T-helper 1 cell treated with Interleukin-12 subunit alpha and Interleukin-12 subunit beta and Interleukin-4 antibody, amounts not matched to agents 30 ng/mL and 1 ng/mL, for 36 hours (primary cell): ENCODE data around the gene BNIP1. TPM values are rescaled to one million over a fixed set of nuclear protein-coding genes. Genes with fewer than 3 reads are reported as not detected.

Experiments
- intact Hi-C: fragments of 100-400 bp; cut with micrococcal nuclease; formaldehyde crosslinking; loops from one replicate; pipeline ENCODE4 v1.15.1; 2024
- total RNA-seq: library from RNA; stranded (reverse); gene quantifications from 2 replicates; pipeline ENCODE4 v1.2.3, GENCODE V29; 2022

Gene BNIP1
- total RNA-seq, 1 donor from 2014 or later: 16.5 TPM

- intact Hi-C loops: no loop called here
Measured at GRCh38 chr5:173163219-173163618, 18.9 kb downstream of the BNIP1 start.

- intact Hi-C loops: loop anchor here (1.0 kb wide), 1 partner anchor 167 kb away; no protein-coding TSS in a partner anchor
Measured at GRCh38 chr5:173165177-173166016, 21.1 kb downstream of the BNIP1 start.

- intact Hi-C loops: no loop called here
Measured at GRCh38 chr5:173172166-173172565, 27.8 kb downstream of the BNIP1 start.

GRCh38 chr5:173175523-173175922, 31.2 kb downstream of the BNIP1 start:
- intact Hi-C loops: no loop called here

- intact Hi-C loops: no loop called here
Measured at GRCh38 chr5:173178369-173178910, 34.1 kb downstream of the BNIP1 start.

GRCh38 chr5:173180331-173180730, 36.0 kb downstream of the BNIP1 start:
- intact Hi-C loops: no loop called here

GRCh38 chr5:173187054-173187743, 42.9 kb downstream of the BNIP1 start:
- intact Hi-C loops: loop anchor here (5.0 kb wide), 1 partner anchor 205 kb away; the partner anchor contains the start of gene ATP6V0E1

- intact Hi-C loops: loop anchor here (5.0 kb wide), 1 partner anchor 206 kb away; the partner anchor contains the start of gene ATP6V0E1
Measured at GRCh38 chr5:173188280-173188679, 43.9 kb downstream of the BNIP1 start.

GRCh38 chr5:173191015-173191414, 46.7 kb downstream of the BNIP1 start:
- intact Hi-C loops: no loop called here

GRCh38 chr5:173191561-173191960, 47.2 kb downstream of the BNIP1 start:
- intact Hi-C loops: no loop called here

GRCh38 chr5:173192561-173192960, 48.2 kb downstream of the BNIP1 start:
- intact Hi-C loops: no loop called here

- intact Hi-C loops: no loop called here
Measured at GRCh38 chr5:173196133-173196952, 52.0 kb downstream of the BNIP1 start.

GRCh38 chr5:173197375-173197891, 53.1 kb downstream of the BNIP1 start:
- intact Hi-C loops: no loop called here

- intact Hi-C loops: no loop called here
Measured at GRCh38 chr5:173198049-173198448, 53.7 kb downstream of the BNIP1 start.

- intact Hi-C loops: loop anchor here (5.0 kb wide), 1 partner anchor 488 kb away; no protein-coding TSS in a partner anchor
Measured at GRCh38 chr5:173200356-173200755, 56.0 kb downstream of the BNIP1 start.

- intact Hi-C loops: loop anchor here (5.0 kb wide), 1 partner anchor 489 kb away; no protein-coding TSS in a partner anchor
Measured at GRCh38 chr5:173201636-173202265, 57.4 kb downstream of the BNIP1 start.

GRCh38 chr5:173202266-173202875, 58.0 kb downstream of the BNIP1 start:
- intact Hi-C loops: loop anchor here (5.0 kb wide), 1 partner anchor 490 kb away; no protein-coding TSS in a partner anchor

GRCh38 chr5:173204185-173204979, 60.1 kb downstream of the BNIP1 start:
- intact Hi-C loops: loop anchor here (1.0 to 5.0 kb wide), 5 partner anchors 128 to 492 kb away; partner anchors contain the start of gene RPL26L1

GRCh38 chr5:173205916-173206315, 61.6 kb downstream of the BNIP1 start:
- intact Hi-C loops: no loop called here
